ENCODE results near the gene HS3ST6. TPM values are rescaled to one million over a fixed set of nuclear protein-coding genes. Genes with fewer than 3 reads are reported as not detected.
"Not testable (repeated sequence)": the region's sequence is repeated elsewhere in the genome, so short reads cannot be mapped to it uniquely, and the experiment has no call there.

HS3ST6 gene
- polyA plus RNA-seq, 1 of the 3 experiments (the other 2 are of a cell fraction): 0.03 TPM

DNA sequence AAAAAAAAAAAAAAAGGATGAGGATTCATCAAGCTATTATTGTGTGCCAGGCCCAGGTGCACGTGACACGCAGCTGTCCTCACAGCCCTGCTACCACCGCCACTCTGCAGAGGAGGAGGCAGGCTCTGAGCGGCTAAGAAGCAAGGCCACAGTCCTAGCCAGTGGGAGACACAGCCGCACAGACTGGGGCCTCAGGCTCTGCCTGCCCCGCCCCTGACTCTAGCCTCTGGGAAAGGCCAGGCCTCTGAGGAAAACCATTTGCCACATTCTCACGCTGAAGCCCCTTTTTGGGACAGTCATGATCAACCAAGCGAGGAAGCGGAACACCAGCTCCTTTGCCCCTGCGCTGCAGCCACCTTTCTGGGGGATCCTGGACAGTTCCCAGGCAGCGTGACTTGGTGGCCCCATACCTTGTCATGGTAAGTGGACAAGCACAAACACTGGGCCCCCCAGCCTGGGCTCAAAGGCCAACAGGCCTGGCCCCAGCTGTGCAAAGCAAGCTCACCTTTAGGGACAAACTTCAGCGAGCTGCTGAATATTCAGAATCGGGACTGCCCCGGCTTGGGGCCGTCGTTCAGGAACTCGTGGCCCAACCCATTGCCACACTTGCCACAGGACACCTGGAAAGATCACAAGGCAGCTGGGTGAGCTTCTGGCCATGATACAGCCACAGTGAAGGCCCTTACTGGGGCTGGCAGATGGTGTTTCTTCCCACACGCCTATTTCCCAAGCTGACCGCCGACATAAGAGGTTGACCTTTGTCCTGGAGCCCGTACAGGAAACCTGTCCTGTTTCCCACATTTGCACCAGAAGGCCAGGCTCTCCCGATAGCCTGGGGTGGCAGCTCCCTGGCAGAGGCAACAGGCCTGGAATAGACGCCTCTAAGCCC lies 22.3 kb upstream of the HS3ST6 start:
- ChIA-PET CTCF (interaction anchor here (0.9 to 2.8 kb wide), 6 partner anchors 9 to 166 kb away, joined by 3 to 18 read pairs (median 6); no protein-coding TSS in a partner anchor), POLR2A (interaction anchor here (0.6 to 1.3 kb wide), 5 partner anchors 13 to 24 kb away, joined by 3 to 7 read pairs (median 5); partner anchors contain the start of genes NDUFB10 and RPS2)
- no peaks in the 10 kb centered on the region for H3K27me3 ChIP-seq (ENCODE audit: insufficient read depth)
- no peaks in the 10 kb centered on the region for H4K20me1 ChIP-seq (ENCODE audit: insufficient read depth)
- TF ChIP-seq RAD21 (IDR thresholded peaks at IDR 0.05; ENCODE audit: low read length): no peak
- TF ChIP-seq EZH2phosphoT487 (IDR thresholded peaks at IDR 0.05; ENCODE audit: borderline replicate concordance, low read depth): no peak
- no peak for TF ChIP-seq GABPA (IDR thresholded peaks at IDR 0.05; ENCODE audit: low read depth)
- no peak for TF ChIP-seq SMC3 (IDR thresholded peaks at IDR 0.05; ENCODE audit: low read depth, low read length)
- TF ChIP-seq, protein P1, sequence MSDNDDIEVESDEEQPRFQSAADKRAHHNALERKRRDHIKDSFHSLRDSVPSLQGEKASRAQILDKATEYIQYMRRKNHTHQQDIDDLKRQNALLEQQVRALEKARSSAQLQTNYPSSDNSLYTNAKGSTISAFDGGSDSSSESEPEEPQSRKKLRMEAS (IDR thresholded peaks at IDR 0.05; ENCODE audit: low read depth): no peak
- TF ChIP-seq SIN3A (IDR thresholded peaks at IDR 0.05; ENCODE audit: borderline replicate concordance, low read depth, low read length): no peak
- no peak for TF ChIP-seq ELF1 (IDR thresholded peaks at IDR 0.05)
- no peak for TF ChIP-seq NRF1 (IDR thresholded peaks at IDR 0.05; ENCODE audit: low read depth, low read length)
- TF ChIP-seq TCF12 (IDR thresholded peaks at IDR 0.05): no peak
- no peak for TF ChIP-seq GATA2 (CRISPR knock-in tag; IDR thresholded peaks at IDR 0.05)
- peaks cover 0 to 10% of the 10 kb centered on the region in 2 experiments; a peak in 2 of 4 replicates for H3K4me1 ChIP-seq (ENCODE audit: control insufficient read depth in 1 of 2, insufficient read depth in 2 of 2, low read depth in 1 of 2, low read length in 1 of 2)
- H3K9me2 ChIP-seq: no peaks in the 10 kb centered on the region
- no peaks in the 10 kb centered on the region for H3K79me2 ChIP-seq (ENCODE audit: insufficient read depth)
- H3K36me3 ChIP-seq (replicated peaks in 1 of 2; ENCODE audit: control insufficient read depth in 1 of 2, insufficient read depth in 2 of 2, low read length in 1 of 2): peaks cover 4 to 14% of the 10 kb centered on the region in 2 experiments
- H3K4me3 ChIP-seq (ENCODE audit: low read depth in 2 of 2, low read length in 1 of 2): no peak overlapping the region
- WGBS (ENCODE audit: low lambda C conversion rate): 92% methylated on average over 13 of the region's 23 CpGs
- no peak overlapping the region for H2AFZ ChIP-seq (ENCODE audit: low read depth)
- no peak overlapping the region for H3K27ac ChIP-seq (ENCODE audit: low read depth in 2 of 2, low read length in 1 of 2)
- H3K9ac ChIP-seq: no peak overlapping the region
- DNase-seq: no peak
- no peaks in the 10 kb centered on the region for H3F3A ChIP-seq (replicated peaks; ENCODE audit: insufficient read depth)
- H3K4me2 ChIP-seq: no peak overlapping the region
- H3K9me3 ChIP-seq: no peaks in the 10 kb centered on the region

DNA sequence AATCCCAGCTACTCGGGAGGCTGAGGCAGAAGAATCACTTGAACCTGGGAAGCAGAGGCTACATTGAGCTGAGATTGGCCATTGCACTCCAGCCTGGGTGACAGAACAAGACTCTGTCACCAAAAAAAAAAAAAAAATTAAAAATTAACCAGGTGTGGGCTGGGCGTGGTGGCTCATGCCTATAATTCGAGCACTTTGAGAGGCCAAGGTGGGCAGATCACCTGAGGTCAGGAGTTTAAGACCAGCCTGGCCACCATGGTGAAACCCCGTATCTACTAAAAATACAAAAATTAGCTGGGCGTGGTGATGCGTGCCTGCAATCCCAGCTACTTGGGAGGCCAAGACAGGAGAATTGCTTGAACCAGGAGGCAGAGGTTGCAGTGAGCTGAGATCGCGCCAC lies 21.6 kb upstream of the HS3ST6 start:
- CTCF ChIA-PET: interaction anchor here (0.8 to 2.8 kb wide), 3 partner anchors 11 to 77 kb away, joined by 3 to 18 read pairs (median 7); no protein-coding TSS in a partner anchor
- POLR2A ChIA-PET: interaction anchor here (0.6 to 0.7 kb wide), 2 partner anchors 20 to 25 kb away, joined by 3 to 7 read pairs; partner anchors contain the start of genes NDUFB10 and RPS2
- H3K36me3 ChIP-seq (replicated peaks in 1 of 2; ENCODE audit: control insufficient read depth in 1 of 2, insufficient read depth in 2 of 2, low read length in 1 of 2): peaks cover 4 to 14% of the 10 kb centered on the region in 2 experiments
- H3K79me2 ChIP-seq (ENCODE audit: insufficient read depth); DNase-seq; H3K4me1 ChIP-seq (ENCODE audit: control insufficient read depth in 1 of 2, insufficient read depth in 2 of 2, low read depth in 1 of 2, low read length in 1 of 2); H4K20me1 ChIP-seq (ENCODE audit: insufficient read depth); H3K9me2 ChIP-seq; H3K4me3 ChIP-seq (ENCODE audit: low read depth in 2 of 2, low read length in 1 of 2); H3K9me3 ChIP-seq; H3K27me3 ChIP-seq (ENCODE audit: insufficient read depth); H3K4me2 ChIP-seq; H3K27ac ChIP-seq (ENCODE audit: low read depth in 2 of 2, low read length in 1 of 2); H3F3A ChIP-seq (replicated peaks; ENCODE audit: insufficient read depth); H3K9ac ChIP-seq; H2AFZ ChIP-seq (ENCODE audit: low read depth): not testable (repeated sequence)
- 92% methylated on average over 8 of the region's 8 CpGs for WGBS (ENCODE audit: low lambda C conversion rate)

DNA sequence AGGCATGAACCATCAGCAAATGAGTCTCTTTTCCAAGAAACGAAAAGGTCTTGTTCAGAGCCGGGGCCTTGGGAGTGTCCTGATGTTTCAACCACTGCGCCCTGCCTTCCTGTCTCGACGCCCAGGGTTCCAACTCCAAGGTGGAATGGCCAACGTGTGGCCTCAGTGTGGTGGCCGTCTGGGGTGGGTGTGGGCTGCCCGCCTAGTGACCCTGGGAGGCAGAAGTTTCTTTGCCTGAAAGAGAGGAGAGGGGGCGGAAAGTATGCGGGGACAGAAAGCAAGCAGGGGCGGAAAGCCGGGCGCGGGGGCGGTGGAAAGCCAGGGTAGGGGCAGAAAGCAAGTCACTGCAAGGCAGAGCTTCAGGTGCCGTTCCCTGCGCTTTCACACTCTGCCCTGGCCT lies 20.7 kb upstream of the HS3ST6 start:
- H3K4me2 ChIP-seq: no peak overlapping the region
- H3K9ac ChIP-seq: no peak overlapping the region
- no peaks in the 10 kb centered on the region for H3F3A ChIP-seq (replicated peaks; ENCODE audit: insufficient read depth)
- no peak overlapping the region for H3K27ac ChIP-seq (ENCODE audit: low read depth in 2 of 2, low read length in 1 of 2)
- H3K4me1 ChIP-seq (ENCODE audit: control insufficient read depth in 1 of 2, insufficient read depth in 2 of 2, low read depth in 1 of 2, low read length in 1 of 2): peaks cover 0 to 10% of the 10 kb centered on the region in 2 experiments; a peak in 2 of 4 replicates
- no peak overlapping the region for H2AFZ ChIP-seq (ENCODE audit: low read depth)
- ChIA-PET CTCF (no interaction called here), POLR2A (no interaction called here)
- no peaks in the 10 kb centered on the region for H3K27me3 ChIP-seq (ENCODE audit: insufficient read depth)
- no peaks in the 10 kb centered on the region for H4K20me1 ChIP-seq (ENCODE audit: insufficient read depth)
- no peak overlapping the region for H3K4me3 ChIP-seq (ENCODE audit: low read depth in 2 of 2, low read length in 1 of 2)
- H3K79me2 ChIP-seq (ENCODE audit: insufficient read depth): no peaks in the 10 kb centered on the region
- no peak for DNase-seq
- 93% methylated on average over 17 of the region's 17 CpGs for WGBS (ENCODE audit: low lambda C conversion rate)
- no peaks in the 10 kb centered on the region for H3K9me3 ChIP-seq
- H3K36me3 ChIP-seq (replicated peaks in 1 of 2; ENCODE audit: control insufficient read depth in 1 of 2, insufficient read depth in 2 of 2, low read length in 1 of 2): peaks cover 4 to 14% of the 10 kb centered on the region in 2 experiments
- H3K9me2 ChIP-seq: no peaks in the 10 kb centered on the region
- TF ChIP-seq MEF2A (IDR thresholded peaks at IDR 0.05; ENCODE audit: borderline replicate concordance, low read depth) (no peak), RFX5 (IDR thresholded peaks at IDR 0.05; ENCODE audit: low read length) (no peak), JUND (IDR thresholded peaks at IDR 0.05) (no peak), YY1 (IDR thresholded peaks at IDR 0.05; ENCODE audit: low read depth) (no peak), POLR2AphosphoS5 (IDR thresholded peaks at IDR 0.05; ENCODE audit: low read depth, low read length) (no peak), NFIC (IDR thresholded peaks at IDR 0.05; ENCODE audit: borderline replicate concordance) (no peak), FOXM1 (IDR thresholded peaks at IDR 0.05; ENCODE audit: low read depth) (no peak), GABPA (IDR thresholded peaks at IDR 0.05; ENCODE audit: low read depth) (no peak)
- TF ChIP-seq, protein P2, sequence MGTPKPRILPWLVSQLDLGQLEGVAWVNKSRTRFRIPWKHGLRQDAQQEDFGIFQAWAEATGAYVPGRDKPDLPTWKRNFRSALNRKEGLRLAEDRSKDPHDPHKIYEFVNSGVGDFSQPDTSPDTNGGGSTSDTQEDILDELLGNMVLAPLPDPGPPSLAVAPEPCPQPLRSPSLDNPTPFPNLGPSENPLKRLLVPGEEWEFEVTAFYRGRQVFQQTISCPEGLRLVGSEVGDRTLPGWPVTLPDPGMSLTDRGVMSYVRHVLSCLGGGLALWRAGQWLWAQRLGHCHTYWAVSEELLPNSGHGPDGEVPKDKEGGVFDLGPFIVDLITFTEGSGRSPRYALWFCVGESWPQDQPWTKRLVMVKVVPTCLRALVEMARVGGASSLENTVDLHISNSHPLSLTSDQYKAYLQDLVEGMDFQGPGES (IDR thresholded peaks at IDR 0.05; ENCODE audit: low read depth, low read length): no peak
- TF ChIP-seq, protein P3, sequence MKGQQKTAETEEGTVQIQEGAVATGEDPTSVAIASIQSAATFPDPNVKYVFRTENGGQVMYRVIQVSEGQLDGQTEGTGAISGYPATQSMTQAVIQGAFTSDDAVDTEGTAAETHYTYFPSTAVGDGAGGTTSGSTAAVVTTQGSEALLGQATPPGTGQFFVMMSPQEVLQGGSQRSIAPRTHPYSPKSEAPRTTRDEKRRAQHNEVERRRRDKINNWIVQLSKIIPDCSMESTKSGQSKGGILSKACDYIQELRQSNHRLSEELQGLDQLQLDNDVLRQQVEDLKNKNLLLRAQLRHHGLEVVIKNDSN (IDR thresholded peaks at IDR 0.05; ENCODE audit: borderline replicate concordance, low read depth): no peak
- TF ChIP-seq, protein P4, sequence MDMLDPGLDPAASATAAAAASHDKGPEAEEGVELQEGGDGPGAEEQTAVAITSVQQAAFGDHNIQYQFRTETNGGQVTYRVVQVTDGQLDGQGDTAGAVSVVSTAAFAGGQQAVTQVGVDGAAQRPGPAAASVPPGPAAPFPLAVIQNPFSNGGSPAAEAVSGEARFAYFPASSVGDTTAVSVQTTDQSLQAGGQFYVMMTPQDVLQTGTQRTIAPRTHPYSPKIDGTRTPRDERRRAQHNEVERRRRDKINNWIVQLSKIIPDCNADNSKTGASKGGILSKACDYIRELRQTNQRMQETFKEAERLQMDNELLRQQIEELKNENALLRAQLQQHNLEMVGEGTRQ (IDR thresholded peaks at IDR 0.05; ENCODE audit: borderline replicate concordance, low read depth, low read length): no peak

Data from SK-N-SH (cell line).